ENCODE results near the gene TSC22D3.
"Not testable (repeated sequence)": the region's sequence is repeated elsewhere in the genome, so short reads cannot be mapped to it uniquely, and the experiment has no call there.

Gene TSC22D3

DNA sequence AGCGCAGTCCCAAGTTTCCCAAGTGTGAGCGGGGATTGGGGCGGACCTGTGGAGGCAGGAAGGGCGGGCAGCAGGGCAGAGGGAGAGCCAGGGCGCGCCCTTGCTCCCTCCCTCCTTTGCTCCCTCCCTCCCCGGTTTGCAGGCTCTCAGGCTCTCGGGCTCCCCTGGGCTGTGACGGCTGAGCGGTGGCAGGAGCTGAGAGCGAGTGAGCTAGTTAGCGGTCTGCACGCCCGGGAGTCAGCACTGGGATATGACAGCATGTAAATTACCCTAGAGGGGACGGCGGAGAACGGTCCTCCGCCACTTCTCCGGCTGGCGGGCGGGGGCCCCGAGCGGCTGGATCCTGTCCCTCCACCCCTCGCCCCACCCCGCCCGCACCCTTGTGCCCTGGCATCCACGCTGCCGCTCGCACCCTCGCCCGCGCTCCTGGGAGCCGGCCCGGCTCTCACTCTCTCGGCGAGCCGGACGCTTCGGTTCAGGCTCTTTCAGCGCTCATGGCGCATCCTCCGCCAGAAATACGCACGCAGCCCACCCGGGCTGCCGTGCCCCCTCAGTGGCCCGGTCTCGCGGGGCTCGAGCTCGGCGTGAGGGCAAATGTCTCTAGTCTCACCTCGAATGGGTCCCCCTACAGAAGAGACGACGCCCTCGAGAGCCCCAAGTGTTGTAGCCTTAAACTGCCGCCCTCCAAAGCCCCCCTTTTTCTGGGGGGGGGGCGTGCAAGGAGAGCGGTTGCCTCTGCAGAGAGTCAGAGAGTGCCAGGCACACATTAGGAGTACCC is at the start of gene TSC22D3:
TSC22D3 (minus strand) TSS at position 54 of the 778 bp plus-strand sequence. CDS start 368 bp downstream, outside the sequence.
- DNase-seq: peak; percentile 30 to 38

DNA sequence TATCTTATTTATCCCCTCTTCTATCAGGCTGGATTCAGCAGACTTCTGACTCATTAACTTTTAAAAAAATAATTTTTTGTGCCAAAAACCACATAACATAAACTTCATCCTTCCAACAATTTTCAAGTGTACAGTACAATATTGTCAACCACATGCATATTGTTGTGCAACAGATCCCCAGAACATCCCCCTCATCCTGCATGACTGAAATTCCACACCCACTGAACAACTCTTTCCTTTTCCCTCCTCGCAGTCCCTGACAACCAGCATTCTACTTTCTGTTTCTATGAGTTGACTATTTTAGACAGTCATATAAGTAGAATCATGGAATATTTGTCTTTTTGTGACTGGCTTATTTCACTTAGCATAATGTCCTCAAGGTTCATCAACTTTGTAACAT is 47.9 kb upstream of the TSC22D3 start:
- DNase-seq: no peak

DNA sequence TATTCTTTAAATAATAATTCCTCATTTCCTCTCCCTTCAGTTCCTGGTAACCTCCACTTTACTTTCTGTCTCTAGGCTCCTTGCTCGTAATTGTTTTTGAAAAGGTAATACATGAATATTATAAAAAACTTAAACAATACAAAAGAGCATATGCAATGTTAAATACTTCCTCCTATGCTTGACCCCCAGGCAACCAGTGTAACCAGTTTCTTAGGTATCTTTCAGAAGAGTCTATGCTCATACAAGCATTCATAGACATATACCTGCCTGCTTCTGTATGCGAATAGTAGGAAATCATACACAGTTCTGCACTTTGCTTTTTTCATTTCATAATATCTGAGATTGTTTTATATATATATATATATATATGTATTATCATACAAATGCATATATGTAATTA is 47.5 kb upstream of the TSC22D3 start:
- DNase-seq: no peak

DNA sequence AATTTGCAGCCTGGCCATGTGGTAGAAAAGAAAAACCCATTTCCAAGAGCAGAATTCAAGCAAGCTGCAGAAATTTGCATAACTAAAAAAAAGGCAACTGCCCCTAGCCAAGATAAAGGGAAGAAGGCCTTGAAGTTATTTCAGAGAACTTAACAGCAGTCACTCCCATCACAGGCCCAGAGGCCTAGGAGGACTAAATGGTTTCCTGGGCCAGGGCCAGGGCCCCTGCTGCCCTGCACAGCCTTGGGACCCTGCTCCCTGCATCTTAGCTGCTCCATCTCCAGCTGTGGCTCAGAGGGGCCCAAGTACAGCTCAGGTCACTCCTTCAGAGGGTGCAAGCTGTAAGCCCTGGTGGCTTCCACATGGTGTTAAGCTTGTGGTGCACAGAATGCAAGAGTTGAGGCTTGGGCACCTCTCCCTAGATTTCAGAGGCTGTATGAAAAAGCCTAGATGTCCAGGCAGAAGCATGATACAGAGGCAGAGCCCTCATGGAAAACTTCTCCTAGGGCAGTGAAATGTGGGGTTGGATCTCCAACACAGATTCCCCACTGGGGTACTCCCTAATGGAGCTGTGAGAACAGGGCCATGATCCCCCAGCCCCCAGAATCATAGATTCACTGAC is 43.4 kb upstream of the TSC22D3 start:
- no peak for DNase-seq

DNA sequence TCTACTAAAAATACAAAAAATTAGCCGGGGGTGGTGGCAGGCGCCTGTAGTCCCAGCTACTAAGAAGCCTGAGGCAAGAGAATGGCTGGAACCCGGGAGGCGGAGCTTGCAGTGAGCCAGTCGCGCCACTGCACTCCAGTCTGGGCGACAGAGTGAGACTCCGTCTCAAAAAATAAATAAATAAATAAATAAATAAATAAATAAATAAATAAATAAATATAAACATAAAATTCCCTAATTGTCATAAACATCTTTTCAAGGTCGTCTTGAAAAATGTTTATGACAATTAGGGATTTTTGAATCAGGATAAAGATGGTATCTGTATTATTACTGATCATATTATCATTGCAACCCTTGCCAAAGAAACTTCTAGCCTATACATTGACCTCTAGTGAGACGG is 34.5 kb upstream of the TSC22D3 start:
- not testable (repeated sequence) for DNase-seq

DNA sequence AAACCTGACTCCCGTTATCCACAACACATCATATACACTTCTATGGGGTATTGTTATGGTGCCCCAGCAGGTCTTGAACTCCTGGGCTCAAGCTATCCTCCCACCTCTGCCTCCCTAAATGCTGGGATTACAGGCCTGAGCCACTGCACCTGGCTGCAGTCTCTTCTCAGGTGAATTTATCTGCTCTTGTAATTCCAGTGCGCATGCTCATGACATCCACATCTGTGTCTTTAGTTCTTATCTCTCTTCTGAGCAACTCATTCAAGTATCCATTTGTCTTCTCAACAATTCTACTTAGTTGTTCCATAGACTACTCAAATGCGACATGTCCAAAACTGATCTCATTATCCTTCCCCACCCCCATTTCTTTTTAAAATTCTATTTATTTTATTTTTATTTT is 29.6 kb upstream of the TSC22D3 start:
- DNase-seq: no peak

DNA sequence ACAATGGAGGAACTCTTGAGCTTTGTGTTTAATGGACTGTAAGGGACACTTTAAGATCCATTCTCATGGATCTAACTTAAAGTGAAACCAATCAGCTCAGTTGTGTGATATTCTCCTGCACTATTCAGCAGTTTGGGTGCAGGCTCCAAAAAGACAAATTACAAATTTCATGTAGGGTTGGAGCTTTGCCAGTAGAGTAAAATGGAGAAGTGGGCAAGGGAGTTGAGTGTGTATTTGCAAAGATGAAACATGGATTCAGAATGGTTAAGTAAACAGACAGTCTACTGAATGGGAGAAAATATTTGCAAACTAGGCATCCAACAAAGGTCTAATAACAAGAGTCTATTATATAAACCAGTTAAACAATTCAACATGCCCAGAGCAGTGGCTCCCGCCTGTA is 28.8 kb upstream of the TSC22D3 start:
- no peak for DNase-seq

DNA sequence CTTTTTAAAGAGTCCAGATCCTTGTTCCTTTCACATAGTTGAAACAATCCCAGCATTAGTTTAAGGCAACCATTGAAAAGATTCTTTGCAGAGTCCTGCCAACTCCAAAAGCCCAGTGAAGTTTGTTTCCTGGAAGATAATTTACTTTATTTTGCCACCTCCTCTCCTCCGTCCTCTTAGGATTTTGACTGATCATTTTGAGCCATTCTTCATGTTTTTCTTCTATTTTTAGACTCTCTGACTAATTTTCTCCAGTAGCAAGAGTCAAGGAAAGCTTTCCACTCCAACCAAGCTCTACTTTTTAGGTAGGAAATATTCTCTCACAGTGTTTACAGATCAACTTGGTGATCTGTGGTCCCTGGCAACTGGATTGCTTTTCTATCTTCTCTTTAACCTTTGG is 12.2 kb upstream of the TSC22D3 start:
- DNase-seq: no peak

DNA sequence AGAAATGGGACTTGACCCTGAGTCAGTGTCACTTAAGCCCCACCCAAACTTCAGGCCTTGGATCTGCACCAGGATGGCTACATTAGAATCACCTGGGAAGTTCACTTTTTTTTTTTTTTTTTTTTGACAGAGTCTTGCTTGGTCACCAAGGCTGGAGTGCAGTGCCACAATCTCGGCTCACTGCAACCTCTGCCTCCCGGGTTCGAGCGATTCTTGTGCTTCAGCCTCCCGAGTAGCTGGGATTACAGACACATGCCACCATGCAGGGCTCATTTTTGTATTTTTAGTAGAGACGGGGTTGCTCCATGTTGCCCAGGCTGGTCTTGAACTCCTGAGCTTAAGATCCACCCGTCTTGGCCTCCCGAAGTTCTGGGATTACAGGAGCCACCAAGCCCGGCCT is 4.9 kb upstream of the TSC22D3 start:
- DNase-seq: no peak

DNA sequence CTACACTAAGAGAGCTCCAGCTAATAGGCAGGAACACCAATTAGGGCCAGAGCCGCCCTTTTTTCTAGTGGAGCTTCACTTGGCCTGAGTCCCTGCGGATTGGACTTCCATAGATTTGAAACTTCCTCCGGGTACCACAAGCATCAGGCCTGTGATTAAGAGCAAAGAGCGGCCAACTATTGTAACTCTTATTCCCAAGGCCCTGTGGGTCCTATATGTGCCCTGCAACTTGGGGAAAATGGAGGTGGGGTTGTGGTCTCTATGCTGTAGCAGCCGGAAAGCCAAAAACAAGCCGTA is 1.9 kb upstream of the TSC22D3 start, which contains the start of gene NCBP2L:
NCBP2L (plus strand) TSS at position 198 of the 297 bp plus-strand sequence. CDS start 16,488 bp downstream, outside the sequence.
- DNase-seq: no peak

DNA sequence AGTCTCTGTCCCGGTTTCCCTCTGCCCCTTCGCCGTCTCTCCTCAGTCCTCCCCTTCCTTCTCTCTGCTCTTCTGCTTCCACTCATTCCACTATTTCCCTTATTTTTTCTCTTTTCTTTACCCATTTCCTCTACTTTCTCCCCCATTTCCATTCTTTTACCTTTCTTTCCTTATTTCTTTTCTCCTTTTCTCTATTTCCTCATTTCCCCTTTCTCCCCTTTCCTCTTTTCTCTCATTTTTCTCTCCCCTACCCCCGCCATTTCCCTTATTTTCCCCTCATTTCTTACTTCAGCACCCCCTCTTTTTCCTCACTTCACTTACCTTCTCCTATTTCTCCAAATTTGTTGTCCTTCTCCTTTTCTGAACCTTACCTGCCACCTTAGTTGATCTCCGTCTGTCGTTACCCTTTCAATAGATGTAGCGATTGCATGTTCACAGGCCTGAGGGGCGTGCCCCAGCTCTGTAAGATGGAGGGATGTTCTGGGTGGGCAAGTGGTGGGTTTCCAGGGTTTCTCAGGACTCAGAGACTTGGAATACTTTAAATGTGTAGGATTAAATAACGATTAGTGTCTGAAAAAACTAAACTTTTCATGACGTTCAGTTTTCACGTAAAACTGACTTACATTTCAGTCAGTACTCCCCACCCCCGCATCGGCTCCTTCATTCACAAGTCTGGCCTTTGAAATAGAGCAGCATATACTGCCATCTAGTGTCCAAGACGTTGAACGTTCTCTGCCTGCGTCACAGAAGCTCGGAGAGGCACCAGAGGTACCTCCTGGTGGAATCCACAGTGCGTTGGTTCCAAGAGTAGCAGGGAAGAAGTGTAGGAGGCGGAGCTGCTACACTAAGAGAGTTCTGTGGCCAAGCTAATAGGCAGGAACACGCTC is 1.3 kb upstream of the TSC22D3 start:
- peak; percentile 59 to 77 for DNase-seq

DNA sequence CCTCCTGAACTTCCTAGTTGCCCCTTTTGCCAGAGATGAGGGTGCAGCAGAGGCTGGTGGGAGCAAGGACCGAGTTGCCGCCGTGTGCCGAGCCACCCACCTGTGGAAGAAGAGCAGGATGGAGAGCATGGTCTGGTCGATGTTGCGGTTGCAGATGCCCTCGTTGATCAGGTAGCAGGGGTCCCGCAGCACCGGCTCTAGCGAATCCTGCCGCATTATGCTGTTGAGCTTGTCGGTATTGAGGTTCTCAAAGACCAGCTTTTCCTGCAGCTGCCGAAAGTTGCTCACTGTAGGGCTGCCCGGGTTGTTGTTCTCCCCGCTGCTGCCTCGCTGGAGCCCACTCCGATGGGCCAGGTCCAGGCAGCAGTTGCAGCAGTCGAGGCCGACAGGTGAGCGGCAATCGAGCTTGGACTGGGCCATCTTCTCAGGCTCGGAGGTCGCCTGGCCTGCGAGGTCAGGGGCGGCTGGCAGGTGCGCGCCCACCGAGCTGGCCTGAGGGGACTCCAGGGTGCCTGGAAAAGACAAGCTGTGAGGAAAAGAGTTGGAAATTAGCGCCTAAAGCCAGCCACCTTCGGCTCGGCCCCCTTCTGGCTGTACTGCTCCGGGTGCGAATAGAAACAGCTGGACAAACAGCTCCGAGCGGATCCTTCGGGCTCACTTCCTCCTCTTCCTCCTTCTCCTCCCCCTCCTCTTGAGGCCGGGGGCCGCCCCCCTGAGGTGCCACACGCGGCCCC is 420 bp downstream of the TSC22D3 start:
- no peak for DNase-seq

DNA sequence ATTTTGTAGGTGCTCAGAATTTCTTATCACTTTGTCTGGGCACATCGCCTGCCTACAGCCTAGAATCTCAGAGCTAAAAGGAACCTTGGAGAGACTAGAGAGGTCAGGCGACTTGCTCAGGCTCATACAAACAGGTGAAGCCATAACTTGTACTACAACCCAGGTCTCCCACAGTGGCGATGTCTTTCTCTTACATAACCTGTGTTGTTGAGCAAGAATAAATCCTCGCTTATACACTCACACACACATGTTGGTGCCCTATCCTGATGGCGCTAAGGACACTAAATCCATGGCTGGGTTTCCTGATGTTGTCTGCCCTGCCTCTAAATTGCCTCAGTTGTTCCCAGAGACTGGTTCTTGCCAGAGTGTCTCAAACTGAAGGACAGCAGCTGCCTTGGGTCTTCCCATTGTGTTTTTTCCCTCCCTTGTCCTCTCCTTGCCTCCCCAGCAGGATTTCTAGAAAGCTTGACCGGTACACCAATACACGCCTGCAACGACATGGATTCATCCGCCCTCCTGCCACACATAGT is 1.6 kb downstream of the TSC22D3 start:
- DNase-seq: no peak

DNA sequence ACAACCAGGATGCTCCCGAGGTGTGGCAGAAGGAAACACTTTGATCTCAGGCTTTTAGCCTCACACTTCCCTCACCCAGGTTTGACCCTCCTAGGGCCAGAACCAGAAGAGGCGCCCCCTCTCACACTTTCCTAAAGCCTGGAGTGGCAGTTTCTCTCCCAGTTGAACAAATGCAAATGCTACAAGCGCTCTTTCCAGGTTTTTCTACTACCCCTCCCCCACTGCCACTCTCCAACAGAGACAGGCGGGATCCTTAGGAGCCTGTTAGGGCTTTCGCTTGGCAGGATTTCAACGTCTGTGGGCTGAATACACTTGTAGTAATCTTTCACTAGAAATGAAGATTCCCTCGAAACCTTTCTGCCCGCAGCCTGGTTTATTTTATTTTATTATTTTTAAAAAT is 2.4 kb downstream of the TSC22D3 start:
- no peak for DNase-seq

DNA sequence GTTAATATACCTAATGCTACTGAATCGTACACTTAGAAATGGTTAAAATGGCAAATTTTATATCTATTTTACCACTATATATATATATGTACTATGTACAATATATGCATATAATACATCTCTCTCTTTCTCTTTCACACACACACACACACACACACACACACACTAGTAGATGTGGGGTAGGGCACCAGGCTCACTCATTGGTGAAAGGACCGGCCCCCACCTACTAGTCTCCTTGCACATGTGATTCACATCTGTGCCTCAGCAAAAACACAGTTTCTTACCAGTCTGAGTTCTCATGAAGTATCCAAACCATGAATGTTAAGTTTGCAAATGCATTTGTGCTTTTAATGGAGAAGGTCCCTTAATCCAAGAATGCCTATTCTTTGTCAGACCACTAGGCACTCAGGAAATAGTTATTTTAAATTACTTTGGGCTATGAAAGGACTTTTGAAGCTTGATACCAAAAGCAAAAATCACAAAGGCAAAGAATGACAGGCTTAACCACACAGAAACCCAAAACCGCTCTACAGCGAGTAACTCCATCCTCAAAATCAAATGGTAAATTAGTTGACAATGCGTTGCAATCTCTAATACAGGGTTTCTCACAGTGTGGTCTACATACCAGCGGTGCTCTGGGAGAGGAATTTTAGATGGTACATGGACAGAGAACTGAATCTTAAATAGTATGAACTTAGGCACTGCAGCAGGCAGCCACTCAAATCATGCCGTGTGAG is 5.8 kb downstream of the TSC22D3 start:
- no peak for DNase-seq

DNA sequence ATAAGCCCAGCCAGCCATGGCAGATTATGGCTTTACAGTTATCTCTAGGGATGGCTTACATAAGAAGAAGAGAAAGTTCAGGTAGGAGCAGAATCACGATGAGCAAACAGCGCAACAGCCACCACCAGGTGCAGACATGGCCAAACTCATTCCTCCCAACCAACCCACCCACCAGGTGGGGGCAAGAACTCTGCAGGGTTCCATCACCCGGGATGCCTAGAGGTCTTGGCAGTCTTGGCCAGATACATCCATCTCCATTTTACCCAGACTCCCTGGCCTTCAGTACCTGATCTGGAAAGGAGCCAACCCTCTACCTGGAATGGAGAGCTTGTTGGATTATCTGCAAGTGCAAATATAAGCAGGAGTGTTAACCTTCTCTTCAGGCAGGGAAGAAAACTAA is 7.5 kb downstream of the TSC22D3 start:
- no peak for DNase-seq

DNA sequence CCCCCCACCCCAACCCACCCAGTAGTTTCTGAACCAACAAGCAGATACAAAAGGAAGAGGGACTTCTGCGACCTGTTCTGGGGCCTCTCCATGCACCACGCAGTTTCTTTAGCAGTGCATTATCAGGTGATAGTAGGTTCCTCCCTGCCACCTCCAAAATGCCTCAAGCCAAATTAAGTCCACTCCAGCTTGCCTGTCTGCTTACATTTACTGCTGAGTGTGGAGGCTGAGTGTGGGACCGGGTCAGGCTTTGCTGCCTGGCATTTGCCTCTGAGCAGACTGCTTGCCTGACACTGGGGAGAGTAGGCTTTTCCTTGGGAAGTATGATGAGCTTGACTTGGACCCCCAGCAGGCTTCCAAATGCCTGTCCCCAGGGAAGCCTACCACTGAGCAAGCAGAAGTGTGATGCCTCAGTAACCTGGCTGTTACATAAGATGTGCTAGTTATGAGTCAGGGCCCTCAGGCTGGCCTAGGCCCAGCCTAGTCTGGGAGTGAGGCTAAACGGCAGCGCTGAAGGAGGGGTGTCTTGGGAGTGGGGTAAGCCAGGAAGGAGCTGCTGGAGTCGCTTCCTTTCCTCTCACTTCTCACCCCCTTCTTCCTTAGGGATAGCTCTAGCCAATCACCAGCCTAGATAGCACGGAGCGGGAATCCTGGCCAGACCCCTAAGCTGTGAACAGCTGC is 9.0 kb downstream of the TSC22D3 start:
- DNase-seq: no peak

DNA sequence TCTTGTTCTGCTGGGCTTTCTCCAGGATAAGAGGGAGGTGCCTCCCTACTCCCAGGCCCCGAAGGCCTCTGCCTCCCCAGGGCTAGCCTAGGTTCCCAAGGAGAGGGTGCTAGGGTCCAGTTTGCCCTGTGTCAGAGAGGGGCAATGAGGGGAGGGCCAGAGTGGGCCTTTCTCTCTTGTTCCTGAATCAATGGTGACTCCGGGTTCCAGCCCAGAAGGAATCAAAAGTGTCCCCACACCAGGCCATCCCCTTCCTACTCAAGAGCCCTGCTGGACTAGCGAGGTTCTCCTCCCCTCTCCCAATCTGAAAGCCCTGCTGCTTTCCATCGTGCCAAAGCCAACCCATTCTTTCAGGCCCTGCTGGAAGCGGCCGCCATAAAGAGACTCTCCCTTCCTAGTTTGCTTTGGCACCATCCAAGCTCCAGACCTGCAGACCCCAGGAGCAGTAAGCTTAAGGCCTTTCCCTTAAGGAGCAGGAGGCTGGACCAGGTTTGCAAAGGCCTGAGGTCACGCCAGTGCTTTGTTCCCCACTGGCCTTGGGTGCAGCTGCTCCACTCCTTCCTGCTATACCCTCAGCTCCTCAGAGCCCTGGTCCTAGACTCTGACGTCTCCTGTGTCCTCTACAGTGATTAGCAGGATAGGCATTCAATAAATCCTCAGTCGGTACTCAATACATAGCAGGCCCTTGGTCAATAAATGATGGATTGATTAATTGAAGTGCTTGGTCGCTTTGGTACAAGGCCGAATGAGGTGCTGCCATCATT is 10.6 kb downstream of the TSC22D3 start:
- no peak for DNase-seq

DNA sequence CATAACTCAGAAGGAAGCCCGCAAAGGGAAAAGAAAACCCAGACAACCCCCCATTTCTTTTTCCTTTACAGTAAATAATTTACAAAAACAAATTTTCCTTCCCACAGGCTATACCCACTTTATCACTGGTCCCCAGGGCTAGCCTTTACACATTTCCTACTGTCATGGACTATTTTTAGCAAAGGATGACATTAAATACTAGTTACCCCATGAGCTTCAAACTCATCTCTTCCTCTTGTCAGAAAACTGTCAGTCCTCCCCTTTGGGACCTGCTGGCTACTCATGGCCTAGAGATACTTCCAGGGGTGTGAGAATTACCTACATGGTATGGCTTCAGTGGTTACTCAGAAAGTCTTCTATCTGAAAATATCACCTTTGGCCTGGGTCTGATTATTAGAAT is 11.9 kb downstream of the TSC22D3 start:
- no peak for DNase-seq

DNA sequence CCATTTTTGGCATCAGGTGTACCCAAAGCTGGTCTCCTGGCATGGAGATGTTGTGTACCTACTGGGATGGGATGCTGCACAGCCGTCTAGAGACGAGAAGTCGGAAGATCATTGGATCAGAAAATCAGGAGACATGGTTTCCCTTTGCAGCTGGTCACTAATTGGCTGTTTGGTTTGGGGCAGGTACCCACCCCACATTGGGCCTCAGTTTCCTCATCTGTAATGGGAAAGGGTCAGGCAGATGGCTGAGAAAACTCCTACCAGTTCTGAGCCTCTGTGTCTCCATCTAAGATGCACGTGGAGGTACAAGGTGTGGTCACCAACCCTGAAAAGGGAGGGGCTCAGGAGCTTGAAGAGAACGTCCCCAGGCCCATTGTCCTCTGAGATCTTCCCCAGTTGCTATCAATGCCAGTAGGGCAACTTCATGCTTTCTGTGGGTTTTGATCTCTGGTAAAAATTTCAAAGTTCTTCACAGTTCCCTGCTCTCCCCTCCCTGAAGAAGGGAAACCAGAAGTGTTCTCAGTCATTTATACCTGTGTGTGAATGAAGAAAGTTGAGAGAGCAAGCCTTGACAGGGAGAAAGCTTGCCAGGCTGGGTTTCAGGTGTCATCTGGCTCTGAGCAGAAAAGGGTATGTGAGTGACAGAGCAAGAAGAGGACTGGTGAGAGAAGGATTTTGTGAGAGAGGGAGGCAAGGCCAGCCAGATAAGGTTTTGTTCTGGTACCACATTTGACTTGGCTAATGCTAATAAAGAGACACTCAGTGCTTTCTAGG is 15.1 kb downstream of the TSC22D3 start:
- DNase-seq: no peak

All from stimulated activated CD4-positive, alpha-beta T cell treated with anti-CD3 and anti-CD28 coated beads, Interleukin-4, amount 100 ng/mL, for 4 hours (primary cell).